MM.1S (cell line): Measurements from ENCODE around the gene GOLGA3.

Experiments used
- CTCF ChIP-seq: fragments of 300-600 bp; sonication (generic); IDR thresholded peaks from 2 replicates; pipeline ENCODE4 v1.5.1; 2016; ENCODE audit warnings: antibody characterized with exemption, low read length, mixed read lengths
- EZH2 ChIP-seq: fragments of 300-600 bp; sonication (generic); optimal IDR thresholded peaks from 2 replicates; pipeline ENCODE3; 2017; ENCODE audit warnings: low read depth, mild to moderate bottlenecking, antibody characterized with exemption, low read length, mixed read lengths
- EZH2phosphoT487 ChIP-seq: fragments of 300-600 bp; sonication (generic); IDR thresholded peaks from 2 replicates; pipeline ENCODE4 v1.6.1; 2018; ENCODE audit warnings: antibody characterized with exemption, low read length

DNA sequence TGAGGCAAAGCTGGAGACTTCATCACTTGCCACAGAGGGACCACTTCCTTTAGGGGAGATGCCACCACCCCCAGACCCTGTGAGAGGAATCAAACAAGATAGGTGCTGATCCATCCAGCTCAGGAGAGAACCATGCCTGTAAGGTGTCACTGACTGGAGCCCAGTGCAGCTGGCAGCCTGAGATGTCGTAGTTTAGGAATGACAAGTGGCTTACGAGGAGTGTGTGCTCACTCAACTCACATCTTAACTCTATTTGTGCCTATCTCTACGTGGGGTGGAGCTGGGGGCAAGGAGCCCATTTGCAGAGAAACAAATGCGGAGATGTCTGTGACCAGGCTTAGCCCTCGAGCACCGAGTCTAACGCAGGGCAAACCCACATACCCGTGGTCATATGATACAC is 32.9 kb upstream of the GOLGA3 start:
- no peak for TF ChIP-seq CTCF
- no peak for TF ChIP-seq EZH2
- TF ChIP-seq EZH2phosphoT487 = no peak
